Renal cortex interstitium (tissue), 11 donors: ENCODE measurements around the gene NKAP. TPM values are rescaled to one million over a fixed set of nuclear protein-coding genes. Genes with fewer than 3 reads are reported as not detected.
"Not testable (repeated sequence)": the region's sequence is repeated elsewhere in the genome, so short reads cannot be mapped to it uniquely, and the experiment has no call there.

ENCODE experiments used
- DNase-seq, 11 donors: peaks; one replicate each; pipeline ENCODE4 v3.0.0-alpha.2; 2013; ENCODE audit warnings: low read depth in 9 of 11, low spot score in 4 of 11; ENCODE audit errors: extremely low read depth in 1 of 11
- polyA plus RNA-seq, 3 donors: library from polyadenylated mRNA; unstranded; fragments of 120-200 nt; gene quantifications; one replicate each; pipeline ENCODE4 v1.2.1, GENCODE V29; 2013; ENCODE audit not compliant: insufficient read length in 3 of 3

Gene NKAP
- polyA plus RNA-seq, 3 donors = 13.4 to 15.6 (median 15.0) TPM

- not testable (repeated sequence) for DNase-seq
Observed at GRCh38 chrX:119955807-119956570, 12.4 kb upstream of the NKAP start.

GRCh38 chrX:119954374-119954773 is 10.8 kb upstream of the NKAP start:
- DNase-seq = no peak

GRCh38 chrX:119948381-119948780 is 4.8 kb upstream of the NKAP start:
- no peak for DNase-seq

GRCh38 chrX:119945481-119945880 is 1.9 kb upstream of the NKAP start:
- DNase-seq = no peak

- DNase-seq = peak in 3 of 11 donors; percentile 2 to 13 (median 5)
Observed at GRCh38 chrX:119942831-119943184, 743 bp downstream of the NKAP start.

- no peak for DNase-seq
Observed at GRCh38 chrX:119942173-119942819, 1.3 kb downstream of the NKAP start.

GRCh38 chrX:119941336-119941735 is 2.2 kb downstream of the NKAP start:
- no peak for DNase-seq

GRCh38 chrX:119935215-119935874 is 8.2 kb downstream of the NKAP start:
- no peak for DNase-seq

- not testable (repeated sequence) for DNase-seq
Observed at GRCh38 chrX:119922391-119922790, 21.2 kb downstream of the NKAP start.

- no peak for DNase-seq
Observed at GRCh38 chrX:119919835-119920585, 23.5 kb downstream of the NKAP start.

GRCh38 chrX:119917877-119918276 is 25.7 kb downstream of the NKAP start:
- no peak for DNase-seq

- DNase-seq = no peak
Observed at GRCh38 chrX:119916310-119916709, 27.2 kb downstream of the NKAP start.

- no peak for DNase-seq
Observed at GRCh38 chrX:119900976-119901375, 42.6 kb downstream of the NKAP start.

GRCh38 chrX:119899125-119899524 is 44.4 kb downstream of the NKAP start:
- no peak for DNase-seq

GRCh38 chrX:119895843-119896326 is 47.7 kb downstream of the NKAP start, which contains the start of gene AKAP14:
Gene AKAP14, plus strand, starts transcription at chrX:119895893. Its CDS starts 7,331 bp downstream, at chrX:119903224.
- DNase-seq = no peak

GRCh38 chrX:119891961-119892692 is 51.4 kb downstream of the NKAP start:
- not testable (repeated sequence) for DNase-seq

- not testable (repeated sequence) for DNase-seq
Observed at GRCh38 chrX:119890626-119891025, 52.9 kb downstream of the NKAP start.

- peak in 2 of 11 donors; percentile 24 to 40 for DNase-seq
Observed at GRCh38 chrX:119887721-119888425, 55.7 kb downstream of the NKAP start.
